Adipose tissue (tissue), 3 donors: Measurements from ENCODE around the gene OR2B2. TPM values are rescaled to one million over a fixed set of nuclear protein-coding genes. Genes with fewer than 3 reads are reported as not detected.

Experiments
- polyA plus RNA-seq, 3 donors: library from polyadenylated mRNA; stranded (reverse); fragments of 200-250 nt; gene quantifications; one replicate each; pipeline ENCODE4 v1.2.3, GENCODE V29; 2013
- donor health status: healthy with polysubstance abuse.
- donor health status: Bipolar disorder and iron deficiency.
- donor health status: healthy.

OR2B2 gene
- polyA plus RNA-seq, 3 donors: not detected

Other genes with a start within 250 kb of the OR2B2 start
- not detected for gene OR2B6, start 44.8 kb upstream of the OR2B2 start, polyA plus RNA-seq
- gene ZNF165, start 168.2 kb upstream of the OR2B2 start, polyA plus RNA-seq: 1 to 10 TPM in 2 of 3 donors, under 1 TPM in 1; 0.31 to 2.3 (median 1.0) TPM
- 1 to 10 TPM; 2.6 to 3.7 (median 2.7) TPM for gene ZSCAN16, start 212.2 kb upstream of the OR2B2 start, polyA plus RNA-seq
- 1 to 10 TPM; 3.5 to 6.1 (median 3.7) TPM for gene ZKSCAN8, start 229.5 kb upstream of the OR2B2 start, polyA plus RNA-seq